ENCODE data around the gene MACC1. TPM values are rescaled to one million over a fixed set of nuclear protein-coding genes. Genes with fewer than 3 reads are reported as not detected.

The MACC1 gene
- total and polyA plus RNA-seq, 9 of the 15 experiments (the other 6 are each of a cell fraction or from before 2014, with no cell fraction given) = 5.9 to 30.2 (median 10.4) TPM

DNA sequence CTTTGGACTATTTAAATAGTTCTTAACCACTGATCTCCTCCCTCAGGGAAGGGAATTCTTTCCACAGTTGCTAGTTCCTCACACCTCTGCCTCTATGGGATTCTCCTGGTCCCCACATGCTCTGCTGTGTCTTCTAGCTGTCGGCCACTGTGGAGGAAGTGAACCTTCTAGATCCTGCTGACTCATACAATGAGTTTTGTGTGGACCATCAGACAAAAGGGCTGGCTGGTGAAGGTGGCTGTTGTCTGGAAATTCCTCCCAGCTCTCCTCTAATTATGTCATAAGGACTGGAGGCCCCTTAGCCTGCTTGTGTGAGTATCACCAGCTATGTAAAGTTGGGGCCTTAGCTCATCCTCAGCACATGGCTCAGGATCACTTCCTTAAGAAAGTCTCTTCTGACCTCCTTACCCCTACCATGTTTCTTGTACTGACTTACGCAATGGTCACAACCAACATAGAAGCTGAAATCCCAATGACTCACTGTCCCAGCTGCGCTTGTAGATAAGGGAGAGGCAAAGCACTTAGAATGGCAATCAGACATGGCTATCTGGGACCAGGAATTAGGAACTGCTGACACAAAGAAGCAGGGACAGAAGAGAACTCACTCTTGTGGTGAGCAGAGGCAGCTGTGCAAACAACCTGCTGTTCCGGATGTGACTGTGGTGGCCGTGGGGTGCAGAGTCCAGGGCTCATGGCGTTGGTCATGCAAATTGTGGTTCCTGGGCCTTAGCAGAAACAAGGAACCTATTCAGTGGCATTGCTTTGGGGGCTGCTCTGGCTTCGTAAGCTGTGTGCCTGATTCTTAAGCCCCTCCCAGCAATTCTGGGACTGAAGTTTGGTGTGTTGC lies 2.5 kb upstream of the MACC1 start (continued):
- TF ChIP-seq KAT8 (IDR thresholded peaks at IDR 0.05; ENCODE audit: low read depth) (no peak), ZNF12 (CRISPR knock-in tag; IDR thresholded peaks at IDR 0.05) (peak; percentile 76; the same call in 1 of the 2 replicates), SRSF3 (IDR thresholded peaks at IDR 0.05; ENCODE audit: insufficient read depth, low read length) (no peak), ZBTB40 (IDR thresholded peaks at IDR 0.05) (peak; percentile 25; the same call in 1 of the 2 replicates), ZBTB40 (CRISPR knock-in tag; IDR thresholded peaks at IDR 0.05) (no peak), MBD2 (IDR thresholded peaks at IDR 0.05; ENCODE audit: borderline replicate concordance, low read depth) (peak; percentile 96), NFIC (IDR thresholded peaks at IDR 0.05) (peak; percentile 97), NCOA6 (IDR thresholded peaks at IDR 0.05) (peak; percentile 86), ZSCAN32 (CRISPR knock-in tag; IDR thresholded peaks at IDR 0.05) (peak; percentile 60), TOE1 (IDR thresholded peaks at IDR 0.05; ENCODE audit: borderline replicate concordance) (peak; percentile 90), TOE1 (CRISPR knock-in tag; IDR thresholded peaks at IDR 0.05; ENCODE audit: borderline replicate concordance, low read depth) (peak; percentile 77; the same call in 1 of the 2 replicates), ZNF740 (CRISPR knock-in tag; IDR thresholded peaks at IDR 0.05) (0 out of 2 replicates have a peak, but pooled peaks have one; percentile 51), ZNF740 (tag; IDR thresholded peaks at IDR 0.05) (peak in 1 of 2 experiments; percentile 22; a peak in 3 of 4 replicates), RNF219 (CRISPR knock-in tag; IDR thresholded peaks at IDR 0.05) (no peak)
